ENCODE data around the gene MAGEB17. TPM values are rescaled to one million over a fixed set of nuclear protein-coding genes. Genes with fewer than 3 reads are reported as not detected.

MAGEB17 gene
- total RNA-seq, 1 experiment from 2014 or later, result 0.87 TPM

Other genes with a start within 250 kb of the MAGEB17 start
- 22.5 and 26.5 TPM in 2 replicates for gene GRPR, start 43.9 kb upstream of the MAGEB17 start, total RNA-seq (2014; rRNA removed)

Measured in PC-3 (cell line).